NT2/D1 (cell line): ENCODE results near the gene C1orf226.

Source experiments
- SUZ12 ChIP-seq: IDR thresholded peaks from 2 replicates; pipeline ENCODE4 v1.6.1; 2011; ENCODE audit not compliant: insufficient read length, insufficient read depth; ENCODE audit errors: extremely low read depth
- YY1 ChIP-seq: IDR thresholded peaks from 2 replicates; pipeline ENCODE4 v1.6.1; 2011; ENCODE audit not compliant: insufficient read length, insufficient read depth
- ZNF274 ChIP-seq: IDR thresholded peaks from 2 replicates; pipeline ENCODE4 v1.6.1; 2011; ENCODE audit warnings: mild to moderate bottlenecking, low read depth, low read length

- no peak for TF ChIP-seq YY1
- no peak for TF ChIP-seq ZNF274
- no peak for TF ChIP-seq SUZ12
Observed at GRCh38 chr1:162360237-162360873, 21.2 kb upstream of the C1orf226 start.
